MCF 10A (cell line): ENCODE results near the gene RS1. TPM values are rescaled to one million over a fixed set of nuclear protein-coding genes. Genes with fewer than 3 reads are reported as not detected.

ENCODE experiments used
- BruUV-seq: library from RNA; stranded (reverse); fragments of 400-500 nt; replicated peaks from 2 replicates; lab custom pipeline; 2021; lab: Mats Ljungman, UMichigan
- CTCF ChIA-PET: fragments of 300-600 bp; sonication (Branson Sonifier 250); formaldehyde crosslinking; extraction: SDS; loops from one replicate; lab custom pipeline; 2021; ENCODE audit warnings: antibody characterized with exemption, inconsistent platforms; lab: Yijun Ruan, JAX
- POLR2A ChIA-PET: fragments of 300-600, 350-650 bp; sonication (Branson Sonifier 250); formaldehyde crosslinking; extraction: SDS; loops from one replicate; lab custom pipeline; 2020; ENCODE audit warnings: antibody characterized with exemption, inconsistent platforms; lab: Yijun Ruan, JAX
- DNase-seq: peaks from one replicate; pipeline ENCODE4 v3.0.0-alpha.2; 2018; ENCODE audit not compliant: unreplicated experiment
- H3K27ac Mint-ChIP-seq: one replicate; pipeline ENCODE4 v1.8.0; 2022; ENCODE audit warnings: mild to moderate bottlenecking, low read depth, mixed read lengths; ENCODE audit not compliant: unreplicated experiment
- H3K27me3 Mint-ChIP-seq: one replicate; pipeline ENCODE4 v1.8.0; 2022; ENCODE audit warnings: mixed read lengths; ENCODE audit not compliant: insufficient read depth, unreplicated experiment
- H3K36me3 Mint-ChIP-seq: one replicate; pipeline ENCODE4 v1.8.0; 2022; ENCODE audit warnings: mild to moderate bottlenecking, moderate library complexity, mixed read lengths; ENCODE audit not compliant: insufficient read depth, unreplicated experiment
- H3K4me1 Mint-ChIP-seq: one replicate; pipeline ENCODE4 v1.8.0; 2022; ENCODE audit warnings: mixed read lengths; ENCODE audit not compliant: insufficient read depth, unreplicated experiment
- H3K4me3 Mint-ChIP-seq: one replicate; pipeline ENCODE4 v1.8.0; 2022; ENCODE audit warnings: mild to moderate bottlenecking, moderate library complexity, mixed read lengths; ENCODE audit not compliant: unreplicated experiment
- H3K9me3 Mint-ChIP-seq: one replicate; pipeline ENCODE4 v1.8.0; 2022; ENCODE audit warnings: mixed read lengths; ENCODE audit not compliant: unreplicated experiment
- intact Hi-C: fragments of 100-400 bp; cut with micrococcal nuclease; formaldehyde crosslinking; loops from 2 replicates; pipeline ENCODE4 v1.14.1; 2022
- total RNA-seq: library from RNA; stranded (reverse); gene quantifications from 2 replicates; pipeline ENCODE4 v1.2.3, GENCODE V29; 2022
- TF ChIP-seq, protein P1 (sequence below): fragments of 200-600 bp; IDR thresholded peaks from one replicate; pipeline ENCODE4 v1.8.0; 2022; ENCODE audit warnings: antibody characterized with exemption, mild to moderate bottlenecking; ENCODE audit not compliant: unreplicated experiment

Gene RS1
- total RNA-seq, 1 experiment from 2014 or later = not detected

GRCh38 chrX:18668071-18668835 is 3.7 kb downstream of the RS1 start:
- no peak overlapping the region for H3K27ac Mint-ChIP-seq
- BruUV-seq = no TSS peak
- TF ChIP-seq, protein P1, sequence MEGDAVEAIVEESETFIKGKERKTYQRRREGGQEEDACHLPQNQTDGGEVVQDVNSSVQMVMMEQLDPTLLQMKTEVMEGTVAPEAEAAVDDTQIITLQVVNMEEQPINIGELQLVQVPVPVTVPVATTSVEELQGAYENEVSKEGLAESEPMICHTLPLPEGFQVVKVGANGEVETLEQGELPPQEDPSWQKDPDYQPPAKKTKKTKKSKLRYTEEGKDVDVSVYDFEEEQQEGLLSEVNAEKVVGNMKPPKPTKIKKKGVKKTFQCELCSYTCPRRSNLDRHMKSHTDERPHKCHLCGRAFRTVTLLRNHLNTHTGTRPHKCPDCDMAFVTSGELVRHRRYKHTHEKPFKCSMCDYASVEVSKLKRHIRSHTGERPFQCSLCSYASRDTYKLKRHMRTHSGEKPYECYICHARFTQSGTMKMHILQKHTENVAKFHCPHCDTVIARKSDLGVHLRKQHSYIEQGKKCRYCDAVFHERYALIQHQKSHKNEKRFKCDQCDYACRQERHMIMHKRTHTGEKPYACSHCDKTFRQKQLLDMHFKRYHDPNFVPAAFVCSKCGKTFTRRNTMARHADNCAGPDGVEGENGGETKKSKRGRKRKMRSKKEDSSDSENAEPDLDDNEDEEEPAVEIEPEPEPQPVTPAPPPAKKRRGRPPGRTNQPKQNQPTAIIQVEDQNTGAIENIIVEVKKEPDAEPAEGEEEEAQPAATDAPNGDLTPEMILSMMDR = no peak
- H3K36me3 Mint-ChIP-seq = no peaks in the 10 kb centered on the region
- CTCF ChIA-PET = interaction anchor here (0.6 kb wide), 1 partner anchor 8 kb away, joined by 3 read pairs; no protein-coding TSS in a partner anchor
- intact Hi-C loops = no loop called here
- no peaks in the 10 kb centered on the region for H3K27me3 Mint-ChIP-seq
- H3K4me3 Mint-ChIP-seq = no peak overlapping the region
- peaks cover 7% of the 10 kb centered on the region for H3K9me3 Mint-ChIP-seq
- no peak for DNase-seq
- no peaks in the 10 kb centered on the region for H3K4me1 Mint-ChIP-seq
- POLR2A ChIA-PET = no interaction called here

DNA sequence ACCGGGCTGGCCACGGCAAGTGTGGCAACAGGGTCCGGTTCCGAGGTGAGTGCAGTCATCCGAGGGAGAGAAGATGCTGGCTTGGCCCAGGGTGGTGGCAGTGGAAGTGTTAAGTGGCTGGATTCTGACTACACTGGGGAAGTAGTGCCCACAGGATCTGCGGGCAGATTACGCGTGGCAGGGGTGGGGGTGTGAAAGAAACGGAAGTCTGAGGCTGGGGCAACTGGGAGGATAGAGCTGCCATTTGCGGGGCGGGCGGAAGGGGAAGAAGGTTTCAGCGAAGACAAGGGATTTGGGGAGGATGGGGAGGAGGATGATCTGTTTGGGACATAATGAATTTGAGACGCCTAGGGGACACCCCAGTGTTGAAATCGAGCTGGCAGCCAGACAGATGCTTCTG is 5.3 kb downstream of the RS1 start:
- H3K36me3 Mint-ChIP-seq = no peaks in the 10 kb centered on the region
- H3K9me3 Mint-ChIP-seq = peaks cover 7% of the 10 kb centered on the region
- TF ChIP-seq, protein P1 = no peak
- H3K27me3 Mint-ChIP-seq = no peaks in the 10 kb centered on the region
- no peak for DNase-seq
- no peak overlapping the region for H3K27ac Mint-ChIP-seq
- BruUV-seq = no TSS peak
- POLR2A ChIA-PET = no interaction called here
- intact Hi-C loops = no loop called here
- H3K4me3 Mint-ChIP-seq = no peak overlapping the region
- CTCF ChIA-PET = interaction anchor here (1.9 kb wide), 1 partner anchor 10 kb away, joined by 6 read pairs; no protein-coding TSS in a partner anchor
- H3K4me1 Mint-ChIP-seq = no peaks in the 10 kb centered on the region

- TF ChIP-seq, protein P1 = no peak
- CTCF ChIA-PET = interaction anchor here (1.0 kb wide), 1 partner anchor 14 kb away, joined by 3 read pairs; no protein-coding TSS in a partner anchor
- POLR2A ChIA-PET = no interaction called here
- no peak overlapping the region for H3K27ac Mint-ChIP-seq
- intact Hi-C loops = no loop called here
- no peak for DNase-seq
- H3K36me3 Mint-ChIP-seq = no peaks in the 10 kb centered on the region
- no peaks in the 10 kb centered on the region for H3K4me1 Mint-ChIP-seq
- H3K9me3 Mint-ChIP-seq = peaks cover 7% of the 10 kb centered on the region
- no peaks in the 10 kb centered on the region for H3K27me3 Mint-ChIP-seq
- H3K4me3 Mint-ChIP-seq = no peak overlapping the region
- no TSS peak for BruUV-seq
Observed at GRCh38 chrX:18664947-18665346, 7.0 kb downstream of the RS1 start.

GRCh38 chrX:18661273-18661672 is 10.6 kb downstream of the RS1 start:
- no peaks in the 10 kb centered on the region for H3K36me3 Mint-ChIP-seq
- no peak overlapping the region for H3K27ac Mint-ChIP-seq
- CTCF ChIA-PET = no interaction called here
- H3K27me3 Mint-ChIP-seq = no peaks in the 10 kb centered on the region
- BruUV-seq = no TSS peak
- no peak overlapping the region for H3K4me3 Mint-ChIP-seq
- no peaks in the 10 kb centered on the region for H3K4me1 Mint-ChIP-seq
- no peak for DNase-seq
- POLR2A ChIA-PET = no interaction called here
- H3K9me3 Mint-ChIP-seq = peaks cover 6% of the 10 kb centered on the region
- intact Hi-C loops = no loop called here
- TF ChIP-seq, protein P1 = no peak
